OCI-LY7 (cell line): ENCODE results near the gene SLC8B1. TPM values are rescaled to one million over a fixed set of nuclear protein-coding genes. Genes with fewer than 3 reads are reported as not detected.

ENCODE experiments used
- BruUV-seq: library from RNA; stranded (reverse); fragments of 400-500 nt; replicated peaks from 2 replicates; lab custom pipeline; 2021; lab: Mats Ljungman, UMichigan
- CTCF ChIA-PET: fragments of 300-600 bp; sonication (Branson Sonifier 250); formaldehyde crosslinking; loops from one replicate; lab custom pipeline; 2022; ENCODE audit warnings: antibody characterized with exemption; ENCODE audit not compliant: unreplicated experiment; lab: Charles Lee
- POLR2A ChIA-PET: fragments of 300-600 bp; sonication (Branson Sonifier 250); formaldehyde crosslinking; loops from one replicate; lab custom pipeline; 2022; ENCODE audit warnings: antibody characterized with exemption; lab: Charles Lee
- DNase-seq: peaks from one replicate; pipeline ENCODE4 v3.0.0-alpha.2; 2015; ENCODE audit warnings: low spot score
- H2AFZ ChIP-seq: fragments of 200-600 bp; sonication (generic), shearing (Covaris generic); 2 replicates; pipeline ENCODE4 v1.6.1; 2014; ENCODE audit warnings: mild to moderate bottlenecking, antibody characterized with exemption, low read length, moderate library complexity
- H3K27ac ChIP-seq: fragments of 200-600 bp; sonication (generic); 2 replicates; pipeline ENCODE4 v1.5.1; 2014; ENCODE audit warnings: mixed run types, low read depth, mild to moderate bottlenecking, moderate library complexity, low read length, inconsistent platforms; ENCODE audit not compliant: poor library complexity, severe bottlenecking
- H3K36me3 ChIP-seq: fragments of 200-600 bp; sonication (generic); 2 replicates; pipeline ENCODE4 v1.6.1; 2014; ENCODE audit warnings: mild to moderate bottlenecking, antibody characterized with exemption, low read length, moderate library complexity, mixed read lengths; ENCODE audit not compliant: insufficient read depth
- H3K4me1 ChIP-seq: fragments of 200-600 bp; sonication (generic); 2 replicates; pipeline ENCODE4 v1.5.1; 2014; ENCODE audit warnings: mild to moderate bottlenecking, low read length; ENCODE audit not compliant: insufficient read depth, poor library complexity, severe bottlenecking
- H3K4me2 ChIP-seq: fragments of 200-600 bp; sonication (generic); 2 replicates; pipeline ENCODE4 v1.6.1; 2014; ENCODE audit warnings: mild to moderate bottlenecking, low read length
- H3K4me3 ChIP-seq: fragments of 200-600 bp; sonication (generic); 2 replicates; pipeline ENCODE4 v1.5.1; 2014; ENCODE audit warnings: mild to moderate bottlenecking, low read depth, low read length; ENCODE audit not compliant: poor library complexity, severe bottlenecking
- H3K79me2 ChIP-seq: fragments of 200-600 bp; sonication (generic); 2 replicates; pipeline ENCODE4 v1.6.1; 2016; ENCODE audit warnings: low read depth, mild to moderate bottlenecking, low read length, moderate library complexity, mixed read lengths; ENCODE audit not compliant: insufficient read depth
- H3K9me2 ChIP-seq: fragments of 200-600 bp; sonication (generic); 2 replicates; pipeline ENCODE4 v1.6.1; 2016; ENCODE audit warnings: mild to moderate bottlenecking, low read length, mixed read lengths; ENCODE audit not compliant: insufficient read depth
- H3K9me3 ChIP-seq: fragments of 200-600 bp; sonication (generic); 2 replicates; pipeline ENCODE4 v1.6.1; 2014; ENCODE audit warnings: mild to moderate bottlenecking, mixed run types, low read length, mixed read lengths
- H4K20me1 ChIP-seq: fragments of 200-600 bp; sonication (generic); 2 replicates; pipeline ENCODE4 v1.6.1; 2014; ENCODE audit warnings: mild to moderate bottlenecking, antibody characterized with exemption, low read length, moderate library complexity, mixed read lengths; ENCODE audit not compliant: insufficient read depth
- EZH2phosphoT487 ChIP-seq: fragments of 200-600 bp; sonication (generic); IDR thresholded peaks from 2 replicates; pipeline ENCODE4 v1.6.1; 2018; ENCODE audit warnings: low read depth, borderline replicate concordance, mild to moderate bottlenecking, mixed run types, antibody characterized with exemption, low read length, moderate library complexity, mixed read lengths
- intact Hi-C: fragments of 100-400 bp; cut with micrococcal nuclease; formaldehyde crosslinking; loops from one replicate; pipeline ENCODE4 v1.10.0; 2022; ENCODE audit not compliant: unreplicated experiment
- total RNA-seq, 2 experiments: library from RNA; depleted of rRNA in 1 of 2; stranded (reverse); fragments of >200 nt in 1 of 2; shearing (Covaris generic) in 1 of 2; gene quantifications; 2 replicates each; pipeline ENCODE4 v1.2.3, GENCODE V29; 2014 to 2022
- TF ChIP-seq, protein P1 (sequence below): fragments of 200-600 bp; sonication (generic); conservative IDR thresholded peaks from 2 replicates; pipeline ENCODE4 v1.5.1; 2014; ENCODE audit warnings: mild to moderate bottlenecking, antibody characterized with exemption, low read length, moderate library complexity, mixed read lengths

Gene SLC8B1
- total RNA-seq, 2 experiments from 2014 or later: 47.1 to 57.2 TPM

DNA sequence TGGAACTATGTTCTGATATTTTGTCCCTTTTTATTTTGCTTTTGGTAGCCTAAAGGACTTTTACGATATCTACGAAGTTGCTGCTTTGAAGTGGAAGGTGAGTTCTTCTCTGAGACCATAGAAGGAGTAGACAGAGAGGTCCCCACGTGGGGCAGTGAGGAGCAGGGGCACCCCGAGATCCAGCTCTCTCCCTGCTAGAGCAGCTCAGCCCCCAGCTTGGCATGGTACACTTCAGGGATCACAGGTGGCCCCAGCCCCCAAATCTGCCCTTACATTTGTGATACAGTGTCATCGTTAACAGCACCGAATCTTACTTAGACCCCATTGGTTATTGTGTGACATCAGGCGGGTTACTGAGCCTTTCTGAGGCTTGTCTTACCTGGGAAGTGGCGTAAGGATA, 56.8 kb downstream of the SLC8B1 start:
- POLR2A ChIA-PET: interaction anchor here (0.6 kb wide), 1 partner anchor 35 kb away, joined by 4 read pairs; no protein-coding TSS in a partner anchor
- Histone ChIP-seq H3K79me2 (no peaks in the 10 kb centered on the region), H3K9me2 (no peaks in the 10 kb centered on the region), H3K4me2 (no peak overlapping the region), H2AFZ (no peak overlapping the region), H3K4me3 (no peak overlapping the region), H3K27ac (no peak overlapping the region), H3K4me1 (no peaks in the 10 kb centered on the region), H3K9me3 (no peaks in the 10 kb centered on the region), H4K20me1 (no peaks in the 10 kb centered on the region), H3K36me3 (peaks cover 89% of the 10 kb centered on the region)
- CTCF ChIA-PET: no interaction called here
- TF ChIP-seq EZH2phosphoT487: no peak
- TF ChIP-seq, protein P1, sequence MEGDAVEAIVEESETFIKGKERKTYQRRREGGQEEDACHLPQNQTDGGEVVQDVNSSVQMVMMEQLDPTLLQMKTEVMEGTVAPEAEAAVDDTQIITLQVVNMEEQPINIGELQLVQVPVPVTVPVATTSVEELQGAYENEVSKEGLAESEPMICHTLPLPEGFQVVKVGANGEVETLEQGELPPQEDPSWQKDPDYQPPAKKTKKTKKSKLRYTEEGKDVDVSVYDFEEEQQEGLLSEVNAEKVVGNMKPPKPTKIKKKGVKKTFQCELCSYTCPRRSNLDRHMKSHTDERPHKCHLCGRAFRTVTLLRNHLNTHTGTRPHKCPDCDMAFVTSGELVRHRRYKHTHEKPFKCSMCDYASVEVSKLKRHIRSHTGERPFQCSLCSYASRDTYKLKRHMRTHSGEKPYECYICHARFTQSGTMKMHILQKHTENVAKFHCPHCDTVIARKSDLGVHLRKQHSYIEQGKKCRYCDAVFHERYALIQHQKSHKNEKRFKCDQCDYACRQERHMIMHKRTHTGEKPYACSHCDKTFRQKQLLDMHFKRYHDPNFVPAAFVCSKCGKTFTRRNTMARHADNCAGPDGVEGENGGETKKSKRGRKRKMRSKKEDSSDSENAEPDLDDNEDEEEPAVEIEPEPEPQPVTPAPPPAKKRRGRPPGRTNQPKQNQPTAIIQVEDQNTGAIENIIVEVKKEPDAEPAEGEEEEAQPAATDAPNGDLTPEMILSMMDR: no peak
- DNase-seq: no peak
- intact Hi-C loops: loop anchor here (10.0 kb wide), 1 partner anchor 83 kb away; no protein-coding TSS in a partner anchor
- no TSS peak for BruUV-seq

DNA sequence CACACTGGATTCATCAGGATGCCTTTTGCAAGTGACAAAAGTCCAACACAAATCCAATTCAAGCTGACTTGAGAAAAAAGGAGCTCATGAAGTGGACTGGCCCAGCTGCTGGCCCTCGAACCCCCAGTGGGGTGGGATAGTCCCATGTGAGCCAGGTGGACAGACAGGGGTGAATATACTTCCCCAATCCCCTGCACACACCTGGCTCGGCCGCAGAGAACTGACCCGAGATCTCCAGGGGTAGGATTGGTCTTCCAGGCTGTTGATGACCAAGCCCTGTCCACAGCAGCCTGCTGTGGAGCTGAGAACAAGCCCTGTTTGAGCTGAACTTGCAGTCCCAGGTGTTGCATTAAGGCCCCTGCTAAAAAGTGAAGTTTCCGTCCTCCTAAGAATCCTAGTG, 57.4 kb downstream of the SLC8B1 start:
- Histone ChIP-seq H3K27ac (no peak overlapping the region), H2AFZ (no peak overlapping the region), H3K4me2 (no peak overlapping the region), H3K79me2 (no peaks in the 10 kb centered on the region), H3K9me3 (no peaks in the 10 kb centered on the region), H3K9me2 (no peaks in the 10 kb centered on the region), H3K4me3 (no peak overlapping the region), H3K36me3 (peaks cover 89% of the 10 kb centered on the region), H3K4me1 (no peaks in the 10 kb centered on the region), H4K20me1 (no peaks in the 10 kb centered on the region)
- intact Hi-C loops: loop anchor here (10.0 kb wide), 1 partner anchor 83 kb away; no protein-coding TSS in a partner anchor
- TF ChIP-seq EZH2phosphoT487: no peak
- TF ChIP-seq, protein P1: no peak
- no TSS peak for BruUV-seq
- no peak for DNase-seq
- CTCF ChIA-PET: no interaction called here
- POLR2A ChIA-PET: interaction anchor here (0.6 kb wide), 1 partner anchor 302 kb away, joined by 3 read pairs; no protein-coding TSS in a partner anchor

DNA sequence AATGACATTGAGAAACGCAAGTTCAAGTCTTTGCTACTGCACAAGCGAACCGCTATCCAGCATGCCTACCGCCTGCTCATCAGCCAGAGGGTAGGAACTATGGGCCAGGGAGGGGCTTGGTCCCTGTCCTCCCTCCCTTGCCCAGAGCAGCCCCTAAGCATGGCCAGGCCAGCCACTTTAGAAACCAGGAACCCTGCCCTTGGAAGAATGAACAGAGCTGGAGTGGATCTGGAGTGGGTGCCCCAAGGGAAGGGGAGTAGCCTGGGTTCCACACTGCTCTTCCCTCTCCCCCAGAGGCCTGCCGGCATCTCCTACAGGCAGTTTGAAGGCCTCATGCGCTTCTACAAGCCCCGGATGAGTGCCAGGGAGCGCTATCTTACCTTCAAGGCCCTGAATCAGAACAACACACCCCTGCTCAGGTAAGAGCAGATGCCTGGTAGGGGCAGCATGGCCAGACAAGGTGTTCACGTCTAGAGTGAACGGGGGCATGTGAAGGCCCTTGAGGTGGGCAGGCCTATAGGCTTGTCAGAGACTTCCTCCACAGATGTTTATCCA, 57.9 kb downstream of the SLC8B1 start:
- no peak for DNase-seq
- Histone ChIP-seq H4K20me1 (no peaks in the 10 kb centered on the region), H3K36me3 (peaks cover 90% of the 10 kb centered on the region), H2AFZ (no peak overlapping the region), H3K4me1 (no peaks in the 10 kb centered on the region), H3K4me3 (no peak overlapping the region), H3K79me2 (no peaks in the 10 kb centered on the region), H3K4me2 (no peak overlapping the region), H3K9me2 (no peaks in the 10 kb centered on the region), H3K9me3 (no peaks in the 10 kb centered on the region), H3K27ac (no peak overlapping the region)
- POLR2A ChIA-PET: interaction anchor here (0.6 kb wide), 1 partner anchor 58 kb away, joined by 3 read pairs; no protein-coding TSS in a partner anchor
- CTCF ChIA-PET: no interaction called here
- no peak for TF ChIP-seq EZH2phosphoT487
- TF ChIP-seq, protein P1: no peak
- no TSS peak for BruUV-seq
- intact Hi-C loops: loop anchor here (10.0 kb wide), 1 partner anchor 82 kb away; no protein-coding TSS in a partner anchor
